GM18511 (cell line): Measurements from ENCODE around the gene OLFML3.

Experiments used
- ATAC-seq: cut with Tn5 transposase; IDR thresholded peaks from one replicate; pipeline ENCODE4 v1.9.1; 2021; ENCODE audit warnings: mild to moderate bottlenecking, moderate library complexity; ENCODE audit not compliant: unreplicated experiment

The OLFML3 gene

GRCh38 chr1:114024049-114024448 is 44.8 kb downstream of the OLFML3 start:
- ATAC-seq: no peak

DNA sequence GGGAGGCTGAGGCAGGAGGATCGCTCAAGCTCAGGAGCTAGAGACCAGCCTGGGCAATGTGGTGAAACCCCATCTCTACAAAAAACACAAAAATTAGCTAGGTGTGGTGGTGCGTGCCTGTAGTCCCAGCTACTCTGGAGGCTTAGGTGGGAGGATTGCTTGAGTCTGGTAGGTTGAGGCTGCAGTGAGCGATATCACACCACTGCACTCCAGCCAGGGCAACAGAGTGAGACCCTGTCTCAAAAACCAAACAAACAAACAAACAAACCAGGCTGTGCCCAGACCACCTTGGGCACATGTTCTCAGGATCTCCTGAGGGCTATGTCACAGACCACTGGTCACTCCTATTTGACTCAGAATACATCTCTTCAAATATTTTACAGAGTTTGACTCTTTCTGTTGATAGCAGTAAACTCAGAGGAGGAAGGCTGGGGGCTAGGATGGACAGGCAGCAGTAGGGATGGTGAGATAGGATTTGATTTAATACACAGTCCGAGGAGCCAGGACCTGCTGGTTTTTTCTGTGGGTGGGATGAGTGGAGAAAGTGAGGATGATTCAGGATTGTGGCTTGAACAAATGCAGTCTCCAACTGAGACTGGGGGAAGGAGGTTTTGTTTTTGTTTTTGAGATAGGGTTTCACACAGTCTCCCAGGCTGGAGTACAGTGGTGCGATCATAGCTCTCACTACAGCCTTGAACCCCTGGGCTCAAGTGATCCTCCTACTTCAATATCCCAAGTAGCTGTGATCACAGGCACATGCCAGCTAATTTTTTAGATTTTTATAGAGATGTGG is 46.5 kb downstream of the OLFML3 start:
- no peak for ATAC-seq

GRCh38 chr1:114026797-114027196 is 47.5 kb downstream of the OLFML3 start:
- no peak for ATAC-seq
